GM18508 (cell line): ENCODE results near the gene TSEN2.

ENCODE experiments used
- ATAC-seq: cut with Tn5 transposase; IDR thresholded peaks from one replicate; pipeline ENCODE4 v1.9.1; 2021; ENCODE audit warnings: moderate number of reproducible peaks; ENCODE audit not compliant: insufficient read depth, unreplicated experiment

TSEN2 gene

GRCh38 chr3:12579456-12579855 lies 95.2 kb downstream of the TSEN2 start:
- ATAC-seq = no peak

- ATAC-seq = no peak
Observed at GRCh38 chr3:12579905-12580304, 95.6 kb downstream of the TSEN2 start.

GRCh38 chr3:12582730-12583129 lies 98.5 kb downstream of the TSEN2 start:
- ATAC-seq = no peak
